BJ (cell line): ENCODE data around the gene SLC39A11. TPM values are rescaled to one million over a fixed set of nuclear protein-coding genes. Genes with fewer than 3 reads are reported as not detected.

Source experiments
- CTCF ChIA-PET: fragments of 350-600 bp; formaldehyde crosslinking; extraction: SDS; loops from one replicate; lab custom pipeline; 2021; ENCODE audit warnings: antibody characterized with exemption, inconsistent platforms; lab: Yijun Ruan, JAX
- POLR2A ChIA-PET: fragments of 300-600 bp; sonication (Branson Sonifier 250); formaldehyde crosslinking; extraction: SDS; loops from one replicate; lab custom pipeline; 2021; ENCODE audit warnings: antibody characterized with exemption; lab: Charles Lee
- DNase-seq: peaks from one replicate; pipeline ENCODE4 v3.0.0-alpha.2; 2011; ENCODE audit warnings: low read depth
- H3K27me3 ChIP-seq: 2 replicates; pipeline ENCODE4 v1.6.0; 2011; ENCODE audit warnings: low read length; ENCODE audit not compliant: control insufficient read depth, insufficient read depth
- H3K36me3 ChIP-seq: 2 replicates; pipeline ENCODE4 v1.5.1; 2011; ENCODE audit warnings: low read length; ENCODE audit not compliant: control insufficient read depth, insufficient read depth
- H3K4me3 ChIP-seq: 2 replicates; pipeline ENCODE4 v1.5.1; 2011; ENCODE audit warnings: low read depth, mild to moderate bottlenecking, control low read depth, low read length
- polyA plus RNA-seq: library from polyadenylated mRNA; depleted of rRNA; stranded (reverse); fragments of >200 nt; gene quantifications from 2 replicates; pipeline ENCODE4 v1.2.3, GENCODE V29; 2011
- TF ChIP-seq, protein P1 (sequence below): IDR thresholded peaks from 2 replicates; pipeline ENCODE4 v1.5.1; 2011; ENCODE audit warnings: low read depth, mild to moderate bottlenecking, control low read depth, inconsistent platforms, low read length, moderate library complexity; ENCODE audit not compliant: insufficient read depth

SLC39A11 gene
- polyA plus RNA-seq, 1 experiment = 20.9 TPM

DNA sequence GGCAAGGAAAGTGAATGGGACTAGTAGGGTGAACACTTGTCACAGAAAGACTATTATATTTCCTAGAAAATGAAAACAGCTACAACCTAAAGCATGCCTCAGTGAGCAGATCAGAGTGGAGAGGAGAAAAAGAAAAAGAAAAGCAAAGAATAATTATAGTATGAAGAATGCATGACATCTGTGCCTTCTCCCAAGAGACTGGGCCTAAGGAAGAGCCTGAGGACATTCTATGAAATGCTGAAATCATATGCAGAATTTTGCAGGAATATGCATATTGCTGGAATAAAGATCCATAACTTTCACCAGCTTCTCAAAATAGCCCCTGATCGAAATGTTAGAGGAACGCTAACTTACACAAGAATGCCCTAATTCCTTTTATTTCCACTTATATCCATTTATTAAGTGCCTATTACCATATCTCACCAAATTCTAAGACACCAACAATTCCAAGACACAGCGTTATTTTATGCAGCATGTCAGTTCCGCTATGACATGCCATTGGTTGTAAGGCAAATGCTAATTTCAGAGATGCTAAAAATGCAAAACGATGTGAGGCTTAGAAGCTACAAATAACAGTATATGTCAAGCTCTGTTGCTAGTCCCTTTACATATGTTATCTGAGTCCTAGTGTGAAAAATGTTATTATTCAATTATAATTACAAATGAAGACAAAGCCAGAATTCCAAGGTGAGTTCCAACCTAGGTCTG lies 171.0 kb downstream of the SLC39A11 start:
- TF ChIP-seq, protein P1, sequence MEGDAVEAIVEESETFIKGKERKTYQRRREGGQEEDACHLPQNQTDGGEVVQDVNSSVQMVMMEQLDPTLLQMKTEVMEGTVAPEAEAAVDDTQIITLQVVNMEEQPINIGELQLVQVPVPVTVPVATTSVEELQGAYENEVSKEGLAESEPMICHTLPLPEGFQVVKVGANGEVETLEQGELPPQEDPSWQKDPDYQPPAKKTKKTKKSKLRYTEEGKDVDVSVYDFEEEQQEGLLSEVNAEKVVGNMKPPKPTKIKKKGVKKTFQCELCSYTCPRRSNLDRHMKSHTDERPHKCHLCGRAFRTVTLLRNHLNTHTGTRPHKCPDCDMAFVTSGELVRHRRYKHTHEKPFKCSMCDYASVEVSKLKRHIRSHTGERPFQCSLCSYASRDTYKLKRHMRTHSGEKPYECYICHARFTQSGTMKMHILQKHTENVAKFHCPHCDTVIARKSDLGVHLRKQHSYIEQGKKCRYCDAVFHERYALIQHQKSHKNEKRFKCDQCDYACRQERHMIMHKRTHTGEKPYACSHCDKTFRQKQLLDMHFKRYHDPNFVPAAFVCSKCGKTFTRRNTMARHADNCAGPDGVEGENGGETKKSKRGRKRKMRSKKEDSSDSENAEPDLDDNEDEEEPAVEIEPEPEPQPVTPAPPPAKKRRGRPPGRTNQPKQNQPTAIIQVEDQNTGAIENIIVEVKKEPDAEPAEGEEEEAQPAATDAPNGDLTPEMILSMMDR = no peak
- Histone ChIP-seq H3K27me3 (no peaks in the 10 kb centered on the region), H3K36me3 (no peaks in the 10 kb centered on the region; the same call in 1 of the 2 replicates), H3K4me3 (no peak overlapping the region)
- ChIA-PET POLR2A (no interaction called here), CTCF (no interaction called here)
- DNase-seq = no peak

DNA sequence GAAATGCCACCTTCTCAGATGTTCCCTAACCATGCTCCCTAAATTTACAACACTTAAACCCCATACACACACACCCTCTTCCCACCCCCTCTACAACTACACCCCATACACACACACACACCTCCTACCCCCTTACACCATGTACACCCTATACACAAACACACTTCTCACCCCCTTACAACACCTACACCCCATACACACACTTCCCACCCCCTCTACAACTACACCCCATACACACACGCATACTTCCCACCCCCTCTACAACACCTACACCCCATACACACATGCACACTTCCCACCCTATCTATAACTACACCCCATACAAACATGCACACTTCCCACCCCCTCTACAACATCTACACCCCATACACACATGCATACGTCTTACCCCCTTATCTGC lies 172.0 kb downstream of the SLC39A11 start:
- POLR2A ChIA-PET = no interaction called here
- H3K4me3 ChIP-seq = no peak overlapping the region
- H3K36me3 ChIP-seq = no peaks in the 10 kb centered on the region; the same call in 1 of the 2 replicates
- TF ChIP-seq, protein P1 = no peak
- H3K27me3 ChIP-seq = no peaks in the 10 kb centered on the region
- DNase-seq = no peak
- CTCF ChIA-PET = no interaction called here

DNA sequence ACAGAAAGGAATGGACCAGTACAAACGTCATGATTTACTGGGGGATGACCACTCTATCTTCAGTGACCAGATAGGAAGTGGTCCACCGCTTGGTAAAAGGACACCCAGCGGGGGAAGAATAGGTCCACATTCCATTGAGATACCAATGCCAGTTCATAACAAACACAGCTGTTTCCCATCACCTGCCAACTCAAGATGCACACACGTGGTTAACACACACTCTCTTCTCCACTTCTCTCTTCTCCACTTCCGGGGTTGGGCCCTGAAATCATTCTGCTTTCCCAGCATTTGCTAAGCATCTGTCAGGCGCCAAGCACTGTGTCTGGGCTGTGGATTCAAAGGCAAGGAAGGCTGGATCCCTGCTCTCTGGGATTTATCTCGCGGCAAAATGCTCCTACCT lies 175.5 kb downstream of the SLC39A11 start:
- CTCF ChIA-PET = no interaction called here
- Histone ChIP-seq H3K36me3 (no peaks in the 10 kb centered on the region), H3K4me3 (no peak overlapping the region), H3K27me3 (no peaks in the 10 kb centered on the region)
- no peak for DNase-seq
- POLR2A ChIA-PET = no interaction called here
- TF ChIP-seq, protein P1 = no peak

DNA sequence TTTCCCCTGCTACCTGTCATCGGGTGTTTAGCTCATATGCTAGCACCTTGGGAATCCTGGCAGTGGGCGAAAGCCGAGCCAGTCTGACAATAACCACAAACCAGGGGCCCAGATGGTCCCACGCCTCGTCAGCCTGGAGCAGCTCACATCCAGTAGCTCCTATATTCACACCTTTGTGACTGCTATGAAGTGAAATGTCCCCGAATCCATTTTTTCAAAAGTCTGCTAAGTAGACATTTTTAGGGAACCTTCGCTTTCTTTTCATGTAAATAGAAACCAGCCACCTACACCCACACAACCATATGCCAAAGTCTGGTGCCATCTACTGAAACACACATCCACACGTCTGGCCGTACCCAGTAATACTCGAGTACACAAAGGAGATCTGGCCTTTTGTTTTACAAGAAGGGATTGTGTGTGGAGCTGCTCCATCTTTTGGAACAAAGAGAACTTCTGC lies 176.8 kb downstream of the SLC39A11 start:
- TF ChIP-seq, protein P1 = no peak
- ChIA-PET POLR2A (no interaction called here), CTCF (no interaction called here)
- H3K4me3 ChIP-seq = no peak overlapping the region
- no peaks in the 10 kb centered on the region for H3K36me3 ChIP-seq
- DNase-seq = no peak
- H3K27me3 ChIP-seq = no peaks in the 10 kb centered on the region

DNA sequence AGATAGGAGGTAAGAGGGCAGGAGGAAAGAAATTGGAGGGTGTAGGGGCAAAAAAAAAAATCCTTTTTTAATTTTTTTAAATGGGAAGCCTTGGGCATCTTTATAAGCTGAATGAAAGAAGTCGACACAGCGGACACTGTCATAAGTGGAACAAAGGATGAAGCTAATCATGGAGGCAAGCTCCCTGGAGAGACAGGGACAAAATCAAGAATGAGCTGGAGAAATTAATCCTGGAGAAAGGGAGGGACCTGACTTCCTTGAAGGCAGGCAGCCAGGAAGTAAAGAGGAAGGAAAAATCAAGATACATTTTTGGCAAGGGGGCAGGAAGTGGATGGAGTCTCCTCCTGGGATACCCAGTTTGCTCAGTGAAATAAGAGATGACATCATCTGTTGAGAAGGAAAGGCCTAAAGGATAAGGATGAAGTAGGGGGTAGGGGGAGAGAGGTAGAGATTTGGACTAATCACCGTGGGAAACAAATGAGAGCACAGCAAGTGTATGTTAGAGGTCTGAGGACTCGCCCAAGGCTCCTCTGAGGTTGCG lies 179.3 kb downstream of the SLC39A11 start:
- Histone ChIP-seq H3K27me3 (no peaks in the 10 kb centered on the region), H3K4me3 (no peak overlapping the region), H3K36me3 (no peaks in the 10 kb centered on the region)
- no peak for DNase-seq
- ChIA-PET CTCF (interaction anchor here (0.8 to 1.5 kb wide), 2 partner anchors 24 to 90 kb away, joined by 3 to 4 read pairs; no protein-coding TSS in a partner anchor), POLR2A (no interaction called here)
- TF ChIP-seq, protein P1 = no peak
